Right lobe of liver (tissue), 6 donors: ENCODE data around the gene CERT1. TPM values are rescaled to one million over a fixed set of nuclear protein-coding genes. Genes with fewer than 3 reads are reported as not detected.
"Not testable (repeated sequence)": the region's sequence is repeated elsewhere in the genome, so short reads cannot be mapped to it uniquely, and the experiment has no call there.

Experiments
- ATAC-seq, 4 donors: fragments of 200-7000 bp; cut with Tn5 transposase; one replicate each; pipeline ENCODE4 v1.9.1; 2020; ENCODE audit warnings: mild to moderate bottlenecking in 4 of 4, moderate library complexity in 4 of 4
- DNase-seq, 3 donors: peaks; one replicate each; pipeline ENCODE4 v3.0.0-alpha.2; 2020
- H3K27ac ChIP-seq, 3 donors: fragments of 200-600 bp; one replicate each; pipeline ENCODE4 v1.8.0; 2022
- H3K27me3 ChIP-seq, 2 donors: fragments of 200-600 bp; one replicate each; pipeline ENCODE4 v1.8.0; 2022
- H3K36me3 ChIP-seq, 4 donors: fragments of 200-600 bp; sonication (generic) in 1 of 4; one replicate each; pipeline versions ENCODE4 v1.5.1 to v1.8.0; 2017 to 2022; ENCODE audit warnings: control low read depth in 1 of 4
- H3K4me1 ChIP-seq, 4 donors: fragments of 200-600 bp; sonication (generic) in 1 of 4; one replicate each; pipeline versions ENCODE4 v1.5.1 to v1.8.0; 2017 to 2022; ENCODE audit warnings: control low read depth in 1 of 4
- H3K4me3 ChIP-seq, 3 donors: fragments of 200-600 bp; one replicate each; pipeline ENCODE4 v1.8.0; 2022
- H3K9me3 ChIP-seq, 4 donors: fragments of 200-600 bp; sonication (generic) in 1 of 4; one replicate each; pipeline versions ENCODE4 v1.5.1 to v1.8.0; 2017 to 2022; ENCODE audit warnings: control low read depth in 1 of 4
- CTCF ChIP-seq, 4 donors: fragments of 200-600 bp in 3 of 4; fragments of 450-650 bp in 1 of 4; IDR thresholded peaks; one replicate each; pipeline versions ENCODE4 v1.5.1 to v1.8.0; 2016 to 2022; ENCODE audit warnings: antibody characterized with exemption in 4 of 4, mild to moderate bottlenecking in 2 of 4
- POLR2A ChIP-seq: fragments of 450-650 bp; IDR thresholded peaks from one replicate; pipeline ENCODE4 v1.6.1; 2017; ENCODE audit warnings: antibody characterized with exemption, mild to moderate bottlenecking
- WGBS: methylation state at CpG from one replicate; pipeline ENCODE4 v1.1.6; 2018; ENCODE audit warnings: low coverage, low lambda C conversion rate; ENCODE audit not compliant: insufficient coverage; ENCODE audit errors: missing lambda C conversion rate; 5-methylcytosine and 5-hydroxymethylcytosine counted together
- intact Hi-C, 2 donors: fragments of 100-400 bp; cut with DNase I; formaldehyde crosslinking; loops; one replicate each; pipeline versions ENCODE4 v1.11.2 to v1.14.1; 2022
- total RNA-seq, 6 experiments: library from RNA; depleted of rRNA in 2 of 6; stranded (reverse); fragments of >200 nt in 2 of 6; fragmentation: NEBNext Ultra II Directional in 3 of 6; extraction: Animal tissue kit (Norgen Biotek cat#: 25700) in 3 of 6; gene quantifications; one replicate each; pipeline versions ENCODE4 v1.1.0 to v1.2.4, GENCODE V29; 2016 to 2023
- donor health status: DM: no; HTN: yes; CAD: no.
- donor health status: DM: no; HTN: no; CAD: no.
- donor health status: DM: no; HTN: no; CAD: no.
- donor health status: DM: no; HTN: yes; CAD: no.
- donor health status: DM: no; HTN: yes; CAD: no.

Gene CERT1
- total RNA-seq, 6 experiments from 2014 or later: 14.6 to 25.5 (median 19.7) TPM

GRCh38 chr5:75336615-75337336, 174.7 kb downstream of the CERT1 start, which contains the start of gene HMGCR:
Gene HMGCR, plus strand, starts transcription at chr5:75337220. Its CDS starts 5,386 bp downstream, at chr5:75342606.
- peak within 1 kb of the TSS; percentile 84 to 86 (median 85) for H3K4me3 ChIP-seq
- peak; percentile 93 to 99 (median 96) for ATAC-seq
- under 1% methylated on average over 28 of the region's 56 CpGs for WGBS
- intact Hi-C loops: no loop called here
- TF ChIP-seq POLR2A (peak; percentile 90), CTCF (IDR thresholded peaks at IDR 0.05) (peak in 1 of 4 donors; percentile 31)
- peak; percentile 99 to 100 (median 99) for DNase-seq
- H3K9me3 ChIP-seq: no peaks in the 10 kb centered on the region
- H3K36me3 ChIP-seq: no peaks in the 10 kb centered on the region
- no peaks in the 10 kb centered on the region for H3K27me3 ChIP-seq
- H3K27ac ChIP-seq: peak within 1 kb of the TSS; percentile 94 to 95 (median 95)
- peaks cover 0 to 12% (median 5%) of the 10 kb centered on the region in 4 donors for H3K4me1 ChIP-seq

DNA sequence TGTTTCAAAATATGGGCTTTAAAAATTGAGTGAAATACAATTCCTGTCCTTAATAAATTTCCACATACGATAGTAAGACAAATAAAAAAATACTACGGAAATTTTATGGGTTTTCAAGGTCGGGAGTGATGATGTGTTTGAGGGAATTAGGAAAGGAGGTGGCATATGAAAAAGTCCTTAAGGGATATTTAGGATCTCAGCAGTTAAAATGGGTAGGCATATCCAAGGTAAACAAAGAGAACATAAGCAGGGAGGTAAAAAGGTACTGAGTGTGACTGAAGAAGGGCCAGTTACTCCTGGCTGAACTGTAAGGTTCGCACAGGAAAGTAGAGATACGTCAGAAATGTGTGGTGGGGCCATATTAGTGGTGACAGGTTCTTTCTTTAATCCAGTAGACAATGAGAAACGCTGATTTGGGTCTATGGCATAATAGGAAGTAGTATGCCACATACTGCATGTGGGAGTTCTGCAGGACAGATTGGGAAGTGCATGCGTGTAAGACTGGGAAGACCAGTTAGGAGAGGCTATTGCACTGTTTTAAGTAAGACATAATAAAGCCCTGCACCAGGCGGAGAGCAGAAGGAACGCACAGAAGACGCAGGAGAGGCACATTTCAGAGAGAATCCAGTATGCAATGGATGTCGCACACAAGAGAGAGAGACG, 175.3 kb downstream of the CERT1 start:
- peak; percentile 49 to 60 (median 52) for ATAC-seq
- peak in 3 of 4 donors; percentile 22 to 64 (median 34) for TF ChIP-seq CTCF (IDR thresholded peaks at IDR 0.05)
- no peak for TF ChIP-seq POLR2A
- Histone ChIP-seq H3K4me1 (peaks cover 0 to 19% (median 4%) of the 10 kb centered on the region in 4 donors), H3K9me3 (no peaks in the 10 kb centered on the region), H3K27me3 (no peaks in the 10 kb centered on the region), H3K36me3 (no peaks in the 10 kb centered on the region), H3K4me3 (peak overlapping the region; percentile 84 to 86 (median 85)), H3K27ac (peak overlapping the region; percentile 85 to 95 (median 92))
- peak in 1 of 3 donors; percentile 53 for DNase-seq
- intact Hi-C loops: no loop called here
- WGBS: 6% methylated on average over 12 of the region's 12 CpGs

GRCh38 chr5:75335486-75335885, 175.9 kb downstream of the CERT1 start:
- WGBS: 81% methylated on average over 2 of the region's 2 CpGs
- intact Hi-C loops: no loop called here
- no peak for ATAC-seq

DNA sequence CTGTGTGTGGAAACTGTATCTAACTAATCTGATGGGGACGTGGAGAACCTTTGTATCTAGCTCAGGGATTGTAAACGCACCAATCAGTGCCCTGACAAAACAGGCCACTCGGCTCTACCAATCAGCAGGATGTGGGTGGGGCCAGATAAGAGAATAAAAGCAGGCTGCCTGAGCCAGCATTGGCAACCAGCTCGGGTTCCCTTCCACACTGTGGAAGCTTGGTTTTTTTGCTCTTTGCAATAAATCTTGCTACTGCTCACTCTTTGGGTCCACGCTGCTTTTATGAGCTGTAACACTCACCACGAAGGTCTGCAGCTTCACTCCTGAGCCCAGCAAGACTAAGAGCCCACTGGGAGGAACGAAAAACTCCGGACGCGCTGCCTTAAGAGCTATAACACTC, 177.0 kb downstream of the CERT1 start:
- H3K9me3 ChIP-seq, ATAC-seq, H3K27ac ChIP-seq, H3K27me3 ChIP-seq, DNase-seq, H3K4me3 ChIP-seq, H3K36me3 ChIP-seq, intact Hi-C loops: not testable (repeated sequence)
- H3K4me1 ChIP-seq: peaks cover 0 to 22% (median 4%) of the 10 kb centered on the region in 4 donors
- WGBS: 76% methylated on average over 9 of the region's 10 CpGs

More at GRCh38 chr5:75335486-75335885, 175.9 kb downstream of the CERT1 start:
- H3K27ac ChIP-seq: no peak overlapping the region
- TF ChIP-seq CTCF (IDR thresholded peaks at IDR 0.05) (no peak), POLR2A (no peak)
- H3K4me3 ChIP-seq: no peak overlapping the region
- H3K9me3 ChIP-seq: no peaks in the 10 kb centered on the region
- H3K36me3 ChIP-seq: no peaks in the 10 kb centered on the region
- no peak for DNase-seq
- peaks cover 0 to 22% (median 4%) of the 10 kb centered on the region in 4 donors for H3K4me1 ChIP-seq
- no peaks in the 10 kb centered on the region for H3K27me3 ChIP-seq

- H3K4me3 ChIP-seq, H3K9me3 ChIP-seq, DNase-seq, intact Hi-C loops, H3K27ac ChIP-seq, ATAC-seq, H3K36me3 ChIP-seq, H3K27me3 ChIP-seq: not testable (repeated sequence)
- H3K4me1 ChIP-seq: peaks cover 0 to 22% (median 3%) of the 10 kb centered on the region in 4 donors
- no CpG with 5 or more reads among the region's 23 CpGs for WGBS
Measured at GRCh38 chr5:75333759-75334158, 177.7 kb downstream of the CERT1 start.
